HepG2 (cell line): ENCODE results near the gene CHID1. TPM values are rescaled to one million over a fixed set of nuclear protein-coding genes. Genes with fewer than 3 reads are reported as not detected.

Experiments used
- ATAC-seq: fragments of 200-7000 bp; cut with Tn5 transposase; 3 replicates; pipeline ENCODE4 v1.9.1; 2020; ENCODE audit warnings: mild to moderate bottlenecking, moderate library complexity
- BruUV-seq: library from RNA; stranded (reverse); fragments of 400-500 nt; replicated peaks from 2 replicates; lab custom pipeline; 2021; lab: Mats Ljungman, UMichigan
- CTCF ChIA-PET: fragments of 300-600 bp; formaldehyde crosslinking; extraction: SDS; loops from one replicate; lab custom pipeline; 2021; ENCODE audit warnings: low total read pairs, inconsistent platforms, low intra/inter-chr PET ratio; lab: Yijun Ruan, JAX
- POLR2A ChIA-PET: fragments of 350-600 bp; sonication (Branson Sonifier 250); formaldehyde crosslinking; loops from one replicate; lab custom pipeline; 2020; ENCODE audit warnings: antibody characterized with exemption, inconsistent platforms; lab: Yijun Ruan, JAX
- DNase-seq: peaks from one replicate; pipeline ENCODE4 v3.0.0-alpha.2; 2015; ENCODE audit warnings: low spot score
- FAIRE-seq: peaks from 3 replicates; lab custom pipeline; 2011; peaks lifted over from hg19 to GRCh38; lab: Jason Lieb, UNC
- H2AFZ ChIP-seq: one replicate; pipeline ENCODE4 v1.6.1; 2011; ENCODE audit warnings: low read length, inconsistent platforms
- H3K27ac ChIP-seq: fragments of 300-600 bp; 3 replicates; pipeline ENCODE4 v1.8.0; 2011; ENCODE audit warnings: mixed run types, mild to moderate bottlenecking, mixed read lengths, low read length, inconsistent platforms; ENCODE audit not compliant: insufficient read depth; ENCODE audit errors: extremely low read length
- H3K27me3 ChIP-seq, 2 experiments: fragments of 200-600 bp in 1 of 2; 2 replicates in 1 of 2; 3 replicates in 1 of 2; pipeline versions ENCODE4 v1.6.0 to v1.8.0; 2011; ENCODE audit warnings: low read length in 2 of 2, mild to moderate bottlenecking in 2 of 2, moderate library complexity in 2 of 2, inconsistent platforms in 1 of 2; ENCODE audit not compliant: insufficient read depth in 2 of 2, control insufficient read depth in 1 of 2
- H3K36me3 ChIP-seq, 2 experiments: fragments of 200-600 bp in 1 of 2; replicated peaks in 1 of 2; 2 replicates in 1 of 2; 3 replicates in 1 of 2; pipeline versions ENCODE4 v1.5.1 to v1.8.0; 2011; ENCODE audit warnings: low read length in 2 of 2, inconsistent platforms in 1 of 2; ENCODE audit not compliant: insufficient read depth in 2 of 2, control insufficient read depth in 1 of 2
- H3K4me1 ChIP-seq: 2 replicates; pipeline ENCODE4 v1.5.1; 2012; ENCODE audit warnings: low read length, inconsistent platforms; ENCODE audit not compliant: insufficient read depth
- H3K4me2 ChIP-seq: 2 replicates; pipeline ENCODE4 v1.6.0; 2011; ENCODE audit warnings: low read depth, low read length, inconsistent platforms
- H3K4me3 ChIP-seq, 3 experiments: fragments of 200-600 bp in 1 of 3; sonication (generic), shearing (Covaris generic) in 1 of 3; replicated peaks in 1 of 3; 2 replicates each; pipeline ENCODE4 v1.5.1; 2011 to 2016; ENCODE audit warnings: low read length in 3 of 3, inconsistent platforms in 2 of 3, low read depth in 2 of 3, mild to moderate bottlenecking in 2 of 3, control low read depth in 1 of 3, mixed read lengths in 1 of 3; ENCODE audit not compliant: insufficient read depth in 1 of 3
- H3K79me2 ChIP-seq: one replicate; pipeline ENCODE4 v1.6.1; 2011; ENCODE audit warnings: low read length, inconsistent platforms; ENCODE audit not compliant: insufficient read depth
- H3K9ac ChIP-seq: 2 replicates; pipeline ENCODE4 v1.6.0; 2011; ENCODE audit warnings: mild to moderate bottlenecking, low read depth, low read length, inconsistent platforms; ENCODE audit not compliant: insufficient read depth
- H3K9me3 ChIP-seq: 2 replicates; pipeline ENCODE4 v1.5.1; 2012; ENCODE audit warnings: mild to moderate bottlenecking, low read length
- H4K20me1 ChIP-seq: 2 replicates; pipeline ENCODE4 v1.6.0; 2011; ENCODE audit warnings: inconsistent platforms, mild to moderate bottlenecking, low read length, moderate library complexity; ENCODE audit not compliant: insufficient read depth
- KIAA2018 ChIP-seq: sonication (generic); formaldehyde crosslinking; IDR thresholded peaks from 2 replicates; pipeline ENCODE4 v1.5.0; 2020; ENCODE audit warnings: mild to moderate bottlenecking, missing genetic modification reagents, borderline replicate concordance
- SATB2 ChIP-seq: sonication (generic); formaldehyde crosslinking; IDR thresholded peaks from 2 replicates; pipeline ENCODE4 v1.5.0; 2020; ENCODE audit warnings: missing genetic modification reagents
- ZBED4 ChIP-seq: sonication (generic); formaldehyde crosslinking; IDR thresholded peaks from 2 replicates; pipeline ENCODE4 v1.4.0; 2020; ENCODE audit warnings: missing genetic modification reagents, borderline replicate concordance
- WGBS: methylation state at CpG from one replicate; pipeline ENCODE4 v1.1.6; 2017; ENCODE audit warnings: low lambda C conversion rate; 5-methylcytosine and 5-hydroxymethylcytosine counted together
- in situ Hi-C: cut with HindIII; loops from 2 replicates; pipeline ENCODE4 v1.10.0; 2017; ENCODE audit warnings: low pct_unique_long_range_greater_than_20kb; ENCODE audit not compliant: extremely low pct_ligation_motif_present
- intact Hi-C: fragments of 100-400 bp; cut with micrococcal nuclease; formaldehyde crosslinking; loops from one replicate; pipeline ENCODE4 v1.10.0; 2022; ENCODE audit not compliant: unreplicated experiment
- polyA plus RNA-seq, 8 experiments: library from polyadenylated mRNA; depleted of rRNA in 3 of 8; stranded (reverse) in 7 of 8; unstranded in 1 of 8; fragments of >200 nt; fragmentation: Illumina TruSeq in 4 of 8; extraction: Trizol in 4 of 8; gene quantifications; 2 replicates each; pipeline versions ENCODE4 v1.2.1 to v1.2.3, GENCODE V29; 2011 to 2016; ENCODE audit warnings: low read depth in 4 of 8, missing spikeins in 1 of 8, mixed read lengths in 1 of 8; ENCODE audit not compliant: insufficient read depth in 1 of 8
- total RNA-seq, 5 experiments: library from RNA; depleted of rRNA; stranded (reverse); fragments of >200 nt; fragmentation: Illumina TruSeq; extraction: Trizol; gene quantifications; 2 replicates each; pipeline ENCODE4 v1.2.3, GENCODE V29; 2016; ENCODE audit warnings: low read depth in 1 of 5

The CHID1 gene
- total and polyA plus RNA-seq, 2 of the 13 experiments (the other 11 are each of a cell fraction or from before 2014, with no cell fraction given): 65.1 to 93.6 TPM

- Histone ChIP-seq H3K9ac (peak overlapping the region; percentile 92), H3K79me2 (peaks cover 27% of the 10 kb centered on the region), H3K27ac (peak overlapping the region; percentile 83), H3K4me1 (peaks cover 49% of the 10 kb centered on the region), H3K4me2 (peak overlapping the region; percentile 85), H3K36me3 (peaks cover 4 to 17% of the 10 kb centered on the region in 2 experiments), H3K27me3 (no peaks in the 10 kb centered on the region), H3K9me3 (no peaks in the 10 kb centered on the region), H3K4me3 (peak overlapping the region; percentile 97 to 100 (median 98); a peak in 5 of 6 replicates), H4K20me1 (peaks cover 15% of the 10 kb centered on the region; the same call in 1 of the 2 replicates), H2AFZ (no peak overlapping the region)
- BruUV-seq: no TSS peak
- DNase-seq (peak; percentile 89), FAIRE-seq (peak; percentile 73), ATAC-seq (peak; percentile 62)
- ChIA-PET CTCF (no interaction called here), POLR2A (interaction anchor here (0.8 to 11.1 kb wide), 16 partner anchors 13 to 206 kb away, joined by 3 to 141 read pairs (median 4); partner anchors contain the start of genes CD151, CRACR2B, PNPLA2 and RPLP2)
- in situ Hi-C loops (no loop called here), intact Hi-C loops (loop anchor here (5.0 kb wide), 1 partner anchor 37 kb away; the partner anchor contains the start of genes PIDD1 and RPLP2)
- 2% methylated on average over 8 of the region's 25 CpGs for WGBS
- TF ChIP-seq KIAA2018 (CRISPR knock-in tag) (no peak), ZBED4 (no peak), SATB2 (CRISPR knock-in tag) (no peak)
Observed at GRCh38 chr11:843818-844692, 66.6 kb downstream of the CHID1 start.
